HG02852 (cell line): Measurements from ENCODE around the gene TMEM115.

Experiments
- ATAC-seq: cut with Tn5 transposase; IDR thresholded peaks from one replicate; pipeline ENCODE4 v1.9.1; 2021; ENCODE audit warnings: mild to moderate bottlenecking, moderate library complexity; ENCODE audit not compliant: unreplicated experiment

Gene TMEM115, protein sequence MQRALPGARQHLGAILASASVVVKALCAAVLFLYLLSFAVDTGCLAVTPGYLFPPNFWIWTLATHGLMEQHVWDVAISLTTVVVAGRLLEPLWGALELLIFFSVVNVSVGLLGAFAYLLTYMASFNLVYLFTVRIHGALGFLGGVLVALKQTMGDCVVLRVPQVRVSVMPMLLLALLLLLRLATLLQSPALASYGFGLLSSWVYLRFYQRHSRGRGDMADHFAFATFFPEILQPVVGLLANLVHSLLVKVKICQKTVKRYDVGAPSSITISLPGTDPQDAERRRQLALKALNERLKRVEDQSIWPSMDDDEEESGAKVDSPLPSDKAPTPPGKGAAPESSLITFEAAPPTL

DNA sequence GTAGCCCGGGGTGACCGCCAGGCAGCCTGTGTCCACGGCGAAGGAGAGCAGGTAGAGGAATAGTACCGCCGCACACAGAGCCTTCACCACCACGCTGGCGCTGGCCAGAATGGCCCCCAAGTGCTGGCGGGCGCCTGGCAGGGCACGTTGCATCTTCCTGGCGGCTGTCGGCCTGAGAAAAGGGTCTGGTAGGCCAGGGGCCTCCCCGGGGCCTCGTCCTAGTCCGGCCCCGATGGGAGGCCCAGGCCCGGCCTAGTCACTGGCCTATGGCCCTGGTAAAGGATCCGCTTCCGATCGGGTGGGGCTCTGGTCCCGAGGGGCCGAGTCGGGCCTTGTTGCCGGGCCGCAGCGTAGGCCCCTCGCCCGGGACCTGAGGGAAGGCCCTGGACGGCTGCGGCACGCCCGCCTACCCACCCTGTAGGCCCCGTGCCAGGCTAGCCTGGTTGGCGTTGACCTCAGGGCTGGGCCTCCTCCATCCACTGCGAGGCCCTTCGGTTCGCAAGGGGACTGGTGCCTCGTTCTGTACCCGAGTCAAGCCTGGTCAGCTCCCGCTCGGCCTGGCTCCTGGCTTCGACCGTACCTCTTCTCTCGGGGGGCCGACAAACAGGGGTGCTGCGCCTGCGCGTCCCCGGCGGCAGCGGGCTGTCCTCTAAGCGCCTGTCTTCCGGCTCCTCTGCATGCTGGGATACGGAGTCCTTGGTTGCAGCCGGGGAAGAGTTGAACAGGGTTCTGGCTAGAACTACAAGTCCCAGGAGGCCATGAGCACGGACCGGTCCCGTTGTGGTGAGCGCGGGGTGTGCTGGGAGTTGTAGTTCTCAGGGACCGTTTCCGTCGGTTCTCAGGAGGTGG is at the start of gene TMEM115:
TSS of gene TMEM115 (minus strand) at position 611 of the 849 bp plus-strand sequence. CDS start at position 153, 458 bp downstream.
- ATAC-seq = peak; percentile 99

DNA sequence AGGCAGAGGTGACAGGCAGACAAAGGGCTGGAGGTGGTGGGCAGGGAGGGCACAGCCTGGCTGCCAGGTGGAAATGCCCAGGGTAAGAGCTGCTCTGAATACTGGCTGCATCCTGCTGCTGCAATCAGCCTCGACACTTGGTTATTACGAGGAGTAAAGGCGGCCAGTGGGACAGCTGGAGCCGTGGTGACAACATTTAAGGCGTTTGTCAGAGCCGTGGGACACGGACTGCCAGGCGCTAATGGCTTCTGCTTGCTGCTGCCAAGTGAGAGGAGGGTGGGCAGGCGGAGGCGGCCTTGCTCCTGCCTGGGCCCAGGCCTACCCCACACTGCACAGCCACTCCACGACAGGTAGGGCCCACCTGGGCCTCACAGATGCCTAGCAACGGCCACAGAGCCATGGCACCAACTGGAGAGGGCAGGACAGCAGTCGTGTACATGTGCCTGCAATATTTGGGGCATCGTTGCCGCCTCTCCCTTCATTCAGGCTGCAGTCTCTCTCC is 49.2 kb upstream of the TMEM115 start:
- ATAC-seq = no peak

DNA sequence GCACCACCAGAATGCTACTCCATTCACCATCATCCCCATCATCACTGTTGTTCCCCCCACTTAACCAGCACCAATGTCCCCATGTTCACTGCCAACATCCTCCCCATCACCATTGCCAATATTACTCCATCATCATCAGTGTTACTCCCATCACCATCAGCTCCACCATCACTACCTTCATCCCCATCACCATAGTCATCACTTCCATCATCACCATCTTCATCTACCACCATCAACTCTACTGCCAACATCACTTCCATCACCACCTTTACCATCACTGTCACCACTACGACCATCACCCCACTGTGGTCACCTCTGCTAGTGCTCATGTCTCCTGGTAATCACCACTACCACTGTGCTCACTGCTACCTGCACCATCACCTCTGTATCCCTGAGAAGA is 47.2 kb upstream of the TMEM115 start:
- no peak for ATAC-seq

DNA sequence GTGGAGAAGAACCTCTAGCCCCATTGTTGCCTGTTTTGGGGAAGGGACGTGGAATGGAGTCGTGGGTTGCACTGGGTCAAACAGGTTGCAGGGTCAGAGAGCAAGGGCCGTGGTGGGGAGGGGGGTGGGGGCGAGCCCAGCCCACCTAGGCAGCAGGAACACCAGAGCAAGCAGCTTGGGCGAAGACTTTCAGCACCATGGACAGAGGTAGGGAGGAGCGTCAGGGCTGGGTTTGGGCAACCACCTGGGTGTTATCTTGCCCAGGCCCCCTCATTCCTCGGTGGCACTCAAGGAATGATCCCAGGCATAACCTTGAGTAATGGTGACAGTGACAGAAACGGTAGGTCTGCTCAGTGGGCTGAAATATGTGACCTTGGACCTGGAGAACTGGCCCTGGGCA is 45.9 kb upstream of the TMEM115 start:
- no peak for ATAC-seq

DNA sequence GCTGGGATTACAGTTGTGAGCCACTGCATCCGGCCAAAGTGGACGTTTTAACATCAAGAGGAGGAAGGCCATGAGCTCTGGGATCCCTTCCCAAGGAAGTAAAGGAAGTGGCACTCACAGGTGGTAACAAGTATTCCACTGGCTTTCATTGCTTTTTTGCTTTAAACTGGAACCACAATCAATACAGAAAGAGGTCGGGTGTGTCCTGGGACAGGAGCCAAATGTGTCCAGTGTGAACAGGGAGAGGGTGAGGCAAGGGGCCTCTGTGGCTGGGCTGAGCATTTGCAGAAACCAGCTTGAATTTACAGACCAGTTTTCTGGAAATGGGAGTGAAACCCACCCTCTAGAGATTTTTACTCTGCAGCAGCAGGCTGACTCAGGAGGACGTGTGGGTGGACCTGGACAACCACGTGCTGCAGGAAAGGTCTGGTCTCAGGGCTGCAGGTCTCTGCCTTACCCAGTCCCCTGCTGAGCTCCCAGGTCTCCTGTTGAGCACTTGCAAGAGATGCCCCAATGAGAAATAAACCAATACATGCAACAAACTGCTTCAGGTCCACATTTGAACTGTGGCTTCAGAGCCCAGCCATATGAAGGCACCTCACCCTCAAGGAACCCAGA is 42.8 kb upstream of the TMEM115 start:
- no peak for ATAC-seq

DNA sequence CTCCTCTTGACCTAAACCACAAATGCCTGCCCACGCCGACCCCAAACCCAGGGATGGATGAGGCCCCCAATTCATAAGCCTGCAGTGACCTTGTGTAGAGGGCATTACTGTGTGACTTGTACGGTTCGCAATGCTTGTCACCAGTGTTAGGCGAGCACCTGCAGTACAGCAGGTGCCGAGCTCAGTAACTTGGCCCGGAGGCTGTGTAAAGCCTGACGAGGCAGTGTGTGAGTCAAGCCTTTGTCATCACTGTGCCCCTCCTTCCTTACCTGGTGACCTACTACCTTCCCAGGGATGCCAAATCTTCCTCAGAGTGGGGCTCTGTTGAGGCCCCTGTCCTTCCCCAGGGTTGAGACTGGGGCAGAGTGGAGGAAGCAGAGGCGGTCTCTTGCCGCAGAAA is 37.2 kb upstream of the TMEM115 start:
- ATAC-seq = no peak

DNA sequence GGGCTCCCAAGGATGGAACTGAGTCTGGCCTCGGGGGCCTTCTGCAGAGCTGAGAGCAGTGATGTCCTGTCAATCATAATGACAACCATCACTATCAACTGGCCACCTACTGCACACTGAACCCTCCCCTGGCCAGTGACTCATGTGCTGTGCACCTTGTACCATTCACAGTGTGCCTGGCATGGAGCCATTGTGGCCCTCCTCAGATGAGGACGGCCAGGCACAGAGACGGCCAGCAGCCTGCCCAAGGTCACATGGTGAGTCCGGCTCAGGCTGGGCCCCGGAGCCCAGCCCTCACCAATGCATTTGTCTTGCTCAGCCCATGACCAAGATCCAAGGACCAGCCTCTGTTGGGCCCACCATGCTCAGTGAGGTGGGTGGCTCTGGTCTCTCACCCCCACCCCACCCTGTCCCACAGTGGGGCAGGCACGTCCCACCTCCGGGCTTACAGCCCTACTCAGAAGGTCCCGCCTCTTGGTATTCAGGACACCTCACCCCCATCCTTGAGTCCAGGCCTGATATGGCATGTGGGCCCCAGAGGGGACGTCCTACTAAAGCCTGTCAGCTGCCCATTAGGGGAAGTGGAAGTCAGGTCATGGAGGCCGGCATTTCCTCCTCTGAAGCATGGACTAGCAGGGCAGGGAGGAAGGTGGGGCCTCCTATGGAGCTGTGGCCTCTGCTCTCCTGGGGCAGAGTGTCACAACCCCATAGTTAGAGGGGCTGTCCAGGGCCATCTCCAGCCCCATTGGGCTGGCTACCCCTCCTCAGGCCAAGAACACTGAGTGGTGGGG is 35.9 kb upstream of the TMEM115 start:
- no peak for ATAC-seq

DNA sequence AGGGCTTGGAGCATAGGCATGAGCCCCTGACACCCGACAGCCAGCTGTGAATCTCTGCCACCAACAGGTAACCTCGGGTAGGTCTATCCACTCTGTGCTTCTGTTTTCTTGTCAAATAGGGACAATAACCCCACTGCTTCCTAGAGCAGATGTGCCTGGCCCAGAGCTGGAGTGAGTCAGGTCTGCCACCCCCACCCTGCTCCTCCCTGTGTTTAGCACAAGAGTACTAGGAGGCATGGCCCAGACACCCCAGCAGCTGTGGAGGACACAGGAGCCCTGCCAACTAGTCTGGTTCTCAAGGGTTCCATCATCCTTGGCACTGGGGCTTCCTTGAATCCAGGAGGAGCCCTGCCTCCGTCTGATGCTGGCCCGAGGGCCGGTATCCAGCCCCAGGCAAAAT is 33.7 kb upstream of the TMEM115 start:
- no peak for ATAC-seq

DNA sequence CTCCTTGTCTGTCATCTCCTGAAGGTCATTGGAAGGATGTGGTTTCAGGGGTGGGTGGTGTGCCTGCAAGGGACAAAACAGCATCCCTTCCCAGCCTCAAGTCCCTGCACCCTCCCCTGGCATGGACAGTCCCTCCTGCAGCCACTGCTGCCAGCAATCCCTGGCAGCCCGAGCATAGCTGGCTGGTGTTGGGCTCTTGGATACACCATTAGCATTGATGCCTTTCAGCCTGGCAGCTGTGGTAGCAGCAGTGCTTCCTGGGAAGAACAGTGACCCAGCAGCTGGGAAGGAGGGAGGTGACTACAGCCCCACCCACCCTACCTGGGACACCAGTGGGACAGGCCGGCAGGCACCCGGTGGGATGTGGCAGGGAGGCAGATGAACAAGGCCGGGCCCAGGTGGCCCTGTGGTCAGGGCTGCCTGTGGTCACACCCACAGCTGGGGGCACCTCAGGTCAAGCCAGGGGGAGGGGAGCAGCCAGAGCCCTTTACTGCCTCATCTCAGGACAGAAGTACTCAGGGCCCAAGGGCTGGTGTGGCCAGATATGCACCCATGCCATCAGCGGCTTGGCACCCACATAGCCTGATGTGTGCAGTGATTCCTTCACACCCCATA is 32.9 kb upstream of the TMEM115 start:
- ATAC-seq = no peak

DNA sequence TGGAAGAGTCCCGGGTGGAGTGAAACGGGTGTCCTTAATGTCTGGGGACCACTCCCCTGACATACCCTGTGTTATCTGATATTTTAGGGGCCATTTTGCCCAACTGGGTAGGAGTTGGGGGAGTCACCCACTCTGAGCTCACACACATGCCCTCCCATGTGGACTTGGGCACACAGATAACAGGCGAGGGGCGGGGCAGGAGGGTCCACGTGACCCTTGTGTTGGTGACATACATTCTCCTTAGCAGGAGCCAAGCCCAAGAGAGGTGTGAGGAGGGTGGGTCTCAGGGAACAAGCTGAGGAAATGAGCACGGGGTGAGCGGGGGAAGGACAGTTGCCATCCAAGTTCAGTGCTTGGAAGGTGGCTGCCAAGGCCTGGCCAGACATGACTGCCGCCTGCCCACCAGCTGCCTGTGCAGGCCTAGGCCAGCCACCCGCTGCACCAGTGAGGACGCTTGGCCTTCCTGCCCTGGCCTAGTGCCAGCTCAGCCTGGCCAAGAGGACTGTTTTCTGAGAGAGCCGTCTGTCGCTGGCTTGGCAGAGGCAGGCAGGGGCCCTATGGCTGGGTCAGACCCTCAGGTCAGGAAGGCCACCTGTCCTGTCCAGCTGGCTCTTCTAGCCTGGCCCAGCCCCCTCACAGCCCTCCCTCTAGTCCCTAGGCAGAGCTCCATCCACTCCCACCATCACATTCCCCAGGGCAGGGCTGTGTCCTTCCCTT is 31.3 kb upstream of the TMEM115 start:
- ATAC-seq = no peak

DNA sequence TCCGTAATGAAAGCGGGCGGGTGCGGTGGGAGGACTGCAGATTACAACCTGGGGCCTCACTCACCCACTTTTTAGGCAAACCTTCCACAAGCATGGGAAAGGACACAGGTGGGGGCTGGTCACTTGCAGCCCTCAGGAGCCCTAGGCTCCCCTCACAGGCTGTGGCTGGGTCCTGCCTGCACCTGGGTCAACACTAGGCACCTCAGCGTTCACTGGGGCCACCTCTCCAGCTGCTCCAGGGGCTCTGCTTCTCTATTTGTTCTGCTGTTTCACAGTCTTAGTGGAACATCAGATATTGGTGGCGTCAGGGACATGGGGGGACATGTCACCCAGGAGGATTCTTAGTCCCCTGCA is 30.1 kb upstream of the TMEM115 start:
- ATAC-seq = no peak

DNA sequence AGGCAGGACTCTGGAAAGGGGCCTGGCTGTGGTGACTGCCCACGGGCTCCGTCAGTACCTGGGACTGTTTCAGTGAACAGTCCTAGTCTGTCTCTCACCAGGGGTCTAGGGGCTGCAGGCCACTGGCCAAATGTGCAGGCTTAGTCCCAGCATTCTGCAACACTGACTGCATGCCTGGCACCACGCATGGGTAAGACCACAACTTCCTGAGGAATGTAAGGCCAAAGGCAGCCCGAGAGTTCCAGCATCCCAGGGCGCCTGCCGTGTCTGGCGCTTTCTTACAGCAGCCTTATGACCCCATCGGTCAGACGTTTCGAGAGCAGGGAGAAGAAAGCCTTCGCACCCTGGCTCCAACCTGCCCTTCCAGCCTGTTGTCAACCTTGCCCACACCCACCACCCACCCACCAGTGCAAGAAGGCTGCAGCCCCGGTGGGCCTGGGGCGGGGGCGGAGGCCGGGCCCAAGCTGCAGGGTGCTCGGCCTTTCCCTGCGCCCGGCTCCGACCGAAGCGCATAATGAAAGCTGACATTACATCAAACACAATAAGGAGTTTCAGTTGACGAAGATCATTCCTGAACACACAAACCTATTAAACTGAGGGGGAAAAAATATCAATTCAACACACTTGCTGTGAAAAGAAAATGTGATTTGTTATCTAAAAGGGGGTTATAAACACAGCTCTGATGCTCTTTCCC is 29.5 kb upstream of the TMEM115 start:
- ATAC-seq = no peak

DNA sequence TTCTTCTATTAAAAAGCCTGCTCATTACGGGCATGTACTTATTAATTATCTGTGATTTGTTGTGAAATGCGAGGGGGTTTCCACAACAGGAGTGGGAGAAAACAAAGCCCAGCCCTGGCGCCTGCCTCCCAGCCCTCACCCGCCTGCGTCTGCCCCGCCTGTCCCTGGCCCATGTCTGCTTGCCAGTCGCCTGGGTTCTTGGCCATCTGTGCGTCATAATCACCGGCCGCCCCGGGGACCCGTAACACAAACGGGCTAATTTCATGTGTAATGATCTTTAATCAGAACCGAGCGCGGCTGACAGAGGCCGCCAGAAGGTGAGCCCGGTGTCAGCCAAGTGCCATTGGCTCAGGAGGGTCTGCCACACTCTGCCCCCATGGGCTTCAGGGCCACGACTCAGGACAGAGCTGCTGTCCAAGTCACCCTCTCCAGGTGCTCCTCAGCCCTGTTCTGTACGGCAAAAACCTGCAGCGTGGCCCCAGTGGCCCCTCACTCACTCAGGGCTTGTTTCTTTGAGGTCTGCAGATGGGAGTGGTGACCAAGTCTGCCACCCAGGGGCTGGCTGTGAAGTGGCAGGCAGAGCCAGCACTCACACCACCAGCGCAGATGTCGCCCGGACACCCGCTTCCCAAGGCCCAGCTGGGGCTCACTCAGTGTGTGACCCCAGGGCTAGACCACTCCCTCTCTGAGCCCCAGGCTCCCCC is 28.8 kb upstream of the TMEM115 start:
- no peak for ATAC-seq

DNA sequence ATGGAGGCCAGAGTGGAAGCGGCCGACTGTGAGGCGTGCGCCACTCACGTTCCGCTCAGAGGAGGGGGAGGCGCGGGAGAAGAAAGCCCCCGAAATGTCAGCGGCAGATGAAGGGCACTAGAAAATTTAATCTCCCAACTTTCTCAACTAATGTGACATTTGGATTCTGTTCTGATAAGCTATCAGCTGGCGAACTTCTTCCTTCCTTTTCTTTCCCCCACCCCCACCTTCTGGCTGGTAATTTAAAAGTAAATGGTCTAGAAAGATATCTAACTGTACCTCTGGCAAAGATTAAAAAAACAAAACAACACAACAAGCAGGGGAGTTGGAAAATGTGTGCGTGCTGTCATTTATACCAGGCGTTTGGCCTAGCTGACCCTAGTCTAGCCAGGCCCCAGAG is 26.4 kb upstream of the TMEM115 start:
- ATAC-seq = no peak

DNA sequence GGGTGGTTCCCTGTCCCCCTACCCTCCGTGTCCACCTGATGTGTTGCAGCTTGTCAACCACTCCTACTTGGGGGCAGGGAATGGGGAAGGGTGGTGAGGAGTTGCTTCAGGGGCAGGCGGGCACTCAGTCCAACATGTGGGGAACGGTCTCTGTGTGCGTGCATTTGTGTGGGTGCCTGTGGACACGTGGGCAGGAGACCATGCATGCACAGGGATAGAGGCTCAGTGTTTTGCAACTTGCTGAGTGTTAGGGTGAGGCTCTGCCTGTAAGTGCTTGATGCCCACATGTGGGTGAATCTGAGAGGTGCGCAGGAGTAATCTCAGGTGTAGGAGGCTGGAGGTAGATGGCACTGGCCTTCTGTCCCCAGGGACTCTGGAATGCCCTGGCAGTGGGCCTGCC is 24.4 kb upstream of the TMEM115 start:
- no peak for ATAC-seq

DNA sequence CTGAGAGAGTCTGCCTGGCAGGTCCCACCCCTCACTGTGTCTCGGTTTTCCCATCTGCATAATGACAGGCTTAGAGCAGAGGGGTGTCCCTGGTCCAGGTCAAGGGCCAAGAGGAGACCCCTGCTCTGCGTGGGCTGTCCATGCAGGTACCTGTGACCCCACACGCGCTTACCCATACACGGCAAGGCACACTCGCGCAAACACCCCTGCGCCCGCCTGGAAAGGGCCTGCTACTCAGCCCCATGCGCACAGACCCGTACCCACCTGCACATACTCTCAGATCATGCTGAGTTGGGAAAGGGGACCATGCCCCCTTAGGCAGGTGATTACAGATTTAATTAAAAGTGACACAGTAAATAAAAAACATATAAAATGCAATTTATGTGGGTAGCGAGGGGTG is 23.4 kb upstream of the TMEM115 start:
- no peak for ATAC-seq

DNA sequence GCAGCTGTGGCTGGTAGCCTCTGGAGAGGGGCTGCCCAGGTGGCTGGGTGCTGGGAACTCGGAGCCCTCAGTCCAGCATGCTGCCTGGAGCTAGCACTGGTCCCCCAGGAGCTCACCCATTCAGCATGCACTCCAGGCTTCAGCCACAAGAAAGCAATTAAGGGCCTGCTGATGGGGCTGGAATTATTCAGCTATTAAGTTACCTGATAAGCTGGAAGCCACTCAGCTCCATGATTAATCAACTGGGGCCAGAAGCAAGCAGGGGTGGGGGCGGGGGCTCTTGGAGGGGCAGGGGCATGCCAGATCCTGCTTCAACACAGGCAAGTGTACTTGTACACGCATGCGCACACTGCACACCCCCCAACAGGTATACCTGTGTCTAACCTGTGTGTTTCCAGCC is 22.1 kb upstream of the TMEM115 start:
- ATAC-seq = no peak

DNA sequence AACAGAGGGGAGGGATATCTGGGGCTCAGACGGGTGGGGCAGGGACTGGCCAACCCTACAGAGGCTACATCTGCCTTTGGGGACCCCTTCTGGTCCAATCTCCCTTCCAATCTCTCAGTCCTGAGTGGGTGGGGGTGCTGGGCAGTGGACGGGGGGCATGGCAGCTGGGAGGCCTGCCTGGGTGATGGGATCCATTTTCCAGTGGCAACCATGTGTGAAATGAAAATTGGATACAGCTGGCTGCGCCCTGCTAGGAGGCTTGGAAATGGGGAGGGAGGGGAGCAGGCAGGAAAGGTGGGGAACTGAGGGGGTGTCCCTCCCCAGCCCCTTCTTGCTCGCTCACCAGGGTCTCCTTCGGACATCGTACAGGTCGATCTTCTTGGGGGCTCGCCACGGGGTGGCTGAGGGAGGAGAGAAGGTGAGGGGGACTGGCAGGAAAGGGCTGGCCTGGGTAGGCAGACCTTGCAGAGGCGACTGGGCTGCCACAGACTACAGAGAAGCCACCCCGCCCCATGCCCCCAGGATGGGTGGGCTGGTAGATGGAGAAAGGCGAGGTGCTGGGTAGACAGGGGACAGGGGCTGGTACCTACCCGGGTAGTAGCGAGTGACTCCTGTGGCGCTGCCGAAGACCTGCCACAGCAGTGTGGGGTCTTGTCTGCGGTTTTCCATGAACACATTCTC is 21.2 kb upstream of the TMEM115 start:
- no peak for ATAC-seq
